Endothelial cell of umbilical vein (primary cell): ENCODE measurements around the gene CHD5. TPM values are rescaled to one million over a fixed set of nuclear protein-coding genes. Genes with fewer than 3 reads are reported as not detected.

Source experiments
- BruUV-seq: library from RNA; stranded (reverse); fragments of 400-500 nt; replicated peaks from 2 replicates; lab custom pipeline; 2021; lab: Mats Ljungman, UMichigan
- CTCF ChIA-PET: fragments of 300-600, 350-600 bp; sonication (Branson Sonifier 250); formaldehyde crosslinking; loops from one replicate; lab custom pipeline; 2021; ENCODE audit warnings: antibody characterized with exemption, inconsistent platforms; lab: Charles Lee
- POLR2A ChIA-PET: fragments of 300-600, 350-600 bp; sonication (Branson Sonifier 250); formaldehyde crosslinking; loops from one replicate; lab custom pipeline; 2021; ENCODE audit warnings: antibody characterized with exemption, inconsistent platforms; lab: Charles Lee
- DNase-seq: peaks from one replicate; pipeline ENCODE4 v3.0.0-alpha.2; 2011; ENCODE audit warnings: low read depth, low spot score
- FAIRE-seq: peaks from 2 replicates; lab custom pipeline; 2011; peaks lifted over from hg19 to GRCh38; lab: Jason Lieb, UNC
- H2AFZ ChIP-seq: 2 replicates; pipeline ENCODE4 v1.6.0; 2012; ENCODE audit warnings: low read depth, low read length, control low read depth, inconsistent platforms
- H3K27ac ChIP-seq: 2 replicates; pipeline ENCODE4 v1.5.1; 2011; ENCODE audit warnings: low read depth, mild to moderate bottlenecking, control low read depth, low read length, moderate library complexity; ENCODE audit not compliant: insufficient read depth
- H3K27me3 ChIP-seq, 2 experiments: 2 replicates each; pipeline versions ENCODE4 v1.6.0 to v1.6.1; 2011; ENCODE audit warnings: low read length in 2 of 2, mixed read lengths in 1 of 2; ENCODE audit not compliant: control insufficient read depth in 2 of 2, insufficient read depth in 2 of 2
- H3K36me3 ChIP-seq, 2 experiments: 2 replicates in 1 of 2; 3 replicates in 1 of 2; pipeline ENCODE4 v1.5.1; 2011; ENCODE audit warnings: low read length in 2 of 2, mild to moderate bottlenecking in 1 of 2, moderate library complexity in 1 of 2; ENCODE audit not compliant: control insufficient read depth in 2 of 2, insufficient read depth in 2 of 2; ENCODE audit errors: extremely low read depth in 1 of 2
- H3K4me1 ChIP-seq: 3 replicates; pipeline ENCODE4 v1.5.1; 2011; ENCODE audit warnings: mild to moderate bottlenecking, low read length; ENCODE audit not compliant: control insufficient read depth, insufficient read depth; ENCODE audit errors: extremely low read depth
- H3K4me2 ChIP-seq: 2 replicates; pipeline ENCODE4 v1.6.1; 2011; ENCODE audit warnings: low read length, control low read depth, mixed read lengths; ENCODE audit not compliant: insufficient read depth
- H3K4me3 ChIP-seq, 3 experiments: fragments of 200-600 bp in 1 of 3; sonication (generic), shearing (Covaris generic) in 1 of 3; replicated peaks in 1 of 3; 2 replicates each; pipeline ENCODE4 v1.5.1; 2011 to 2016; ENCODE audit warnings: control low read depth in 3 of 3, low read length in 3 of 3, mild to moderate bottlenecking in 2 of 3, inconsistent platforms in 1 of 3, low read depth in 1 of 3, moderate library complexity in 1 of 3; ENCODE audit not compliant: insufficient read depth in 1 of 3
- H3K79me2 ChIP-seq: 2 replicates; pipeline ENCODE4 v1.6.0; 2012; ENCODE audit warnings: low read length, inconsistent platforms; ENCODE audit not compliant: control insufficient read depth, insufficient read depth
- H3K9ac ChIP-seq: replicated peaks from 2 replicates; pipeline ENCODE3; 2011; ENCODE audit warnings: low read length, control low read depth; ENCODE audit not compliant: insufficient read depth; ENCODE audit errors: extremely low read depth
- H3K9me1 ChIP-seq: replicated peaks from 3 replicates; pipeline ENCODE4 v1.6.0; 2011; ENCODE audit warnings: mild to moderate bottlenecking, low read length; ENCODE audit not compliant: control insufficient read depth, insufficient read depth; ENCODE audit errors: extremely low read depth
- H3K9me3 ChIP-seq: replicated peaks from 2 replicates; pipeline ENCODE4 v1.5.1; 2012; ENCODE audit warnings: low read length, inconsistent platforms; ENCODE audit not compliant: control insufficient read depth, insufficient read depth
- H4K20me1 ChIP-seq: replicated peaks from 2 replicates; pipeline ENCODE3; 2011; ENCODE audit warnings: mild to moderate bottlenecking, low read length; ENCODE audit not compliant: control insufficient read depth, insufficient read depth; ENCODE audit errors: extremely low read depth
- EZH2 ChIP-seq: IDR thresholded peaks from 2 replicates; pipeline ENCODE4 v1.6.1; 2012; ENCODE audit warnings: borderline replicate concordance, low read depth, mild to moderate bottlenecking, moderate library complexity, low read length, inconsistent platforms; ENCODE audit not compliant: severe bottlenecking
- GATA2 ChIP-seq: IDR thresholded peaks from 2 replicates; pipeline ENCODE4 v1.7.0; 2011; ENCODE audit warnings: low read depth, mild to moderate bottlenecking, moderate library complexity, mixed read lengths, low read length; ENCODE audit not compliant: insufficient read length, insufficient read depth
- MYC ChIP-seq: IDR thresholded peaks from one replicate; pipeline ENCODE4 v1.6.1; 2011; ENCODE audit warnings: mild to moderate bottlenecking, low read depth, low read length
- POLR2A ChIP-seq: IDR thresholded peaks from 2 replicates; pipeline ENCODE4 v1.6.1; 2012; ENCODE audit warnings: low read depth, mild to moderate bottlenecking, control low read depth, low read length
- POLR2AphosphoS5 ChIP-seq: IDR thresholded peaks from 2 replicates; pipeline ENCODE4 v1.6.1; 2012; ENCODE audit warnings: low read depth, mild to moderate bottlenecking, control low read depth, low read length, moderate library complexity; ENCODE audit not compliant: insufficient read depth
- dilution Hi-C: fragments of 300-500 bp; cut with MboI; formaldehyde crosslinking; loops from one replicate; pipeline ENCODE4 v1.15.0; 2019; ENCODE audit warnings: low sequenced_read_pairs; ENCODE audit not compliant: extremely low pct_ligation_motif_present
- intact Hi-C: fragments of 100-400 bp; cut with micrococcal nuclease; formaldehyde crosslinking; loops from one replicate; pipeline ENCODE4 v1.10.0; 2022
- polyA plus RNA-seq, 4 experiments: library from polyadenylated mRNA; depleted of rRNA in 3 of 4; stranded (reverse) in 3 of 4; unstranded in 1 of 4; fragments of >200 nt; gene quantifications; 2 replicates each; pipeline versions ENCODE4 v1.2.1 to v1.2.3, GENCODE V29; 2011 to 2012; ENCODE audit warnings: missing spikeins in 1 of 4
- total RNA-seq: library from RNA; stranded (reverse); gene quantifications from 2 replicates; pipeline ENCODE4 v1.2.3, GENCODE V29; 2021
- TF ChIP-seq, protein P1 (sequence below): IDR thresholded peaks from 2 replicates; pipeline ENCODE4 v1.6.1; 2011; ENCODE audit not compliant: insufficient read depth, insufficient read length

Gene CHD5
- total and polyA plus RNA-seq, 2 donors (not counting 3 experiments of a cell fraction or from before 2014, with no cell fraction given), result 0.04 to 0.11 TPM

DNA sequence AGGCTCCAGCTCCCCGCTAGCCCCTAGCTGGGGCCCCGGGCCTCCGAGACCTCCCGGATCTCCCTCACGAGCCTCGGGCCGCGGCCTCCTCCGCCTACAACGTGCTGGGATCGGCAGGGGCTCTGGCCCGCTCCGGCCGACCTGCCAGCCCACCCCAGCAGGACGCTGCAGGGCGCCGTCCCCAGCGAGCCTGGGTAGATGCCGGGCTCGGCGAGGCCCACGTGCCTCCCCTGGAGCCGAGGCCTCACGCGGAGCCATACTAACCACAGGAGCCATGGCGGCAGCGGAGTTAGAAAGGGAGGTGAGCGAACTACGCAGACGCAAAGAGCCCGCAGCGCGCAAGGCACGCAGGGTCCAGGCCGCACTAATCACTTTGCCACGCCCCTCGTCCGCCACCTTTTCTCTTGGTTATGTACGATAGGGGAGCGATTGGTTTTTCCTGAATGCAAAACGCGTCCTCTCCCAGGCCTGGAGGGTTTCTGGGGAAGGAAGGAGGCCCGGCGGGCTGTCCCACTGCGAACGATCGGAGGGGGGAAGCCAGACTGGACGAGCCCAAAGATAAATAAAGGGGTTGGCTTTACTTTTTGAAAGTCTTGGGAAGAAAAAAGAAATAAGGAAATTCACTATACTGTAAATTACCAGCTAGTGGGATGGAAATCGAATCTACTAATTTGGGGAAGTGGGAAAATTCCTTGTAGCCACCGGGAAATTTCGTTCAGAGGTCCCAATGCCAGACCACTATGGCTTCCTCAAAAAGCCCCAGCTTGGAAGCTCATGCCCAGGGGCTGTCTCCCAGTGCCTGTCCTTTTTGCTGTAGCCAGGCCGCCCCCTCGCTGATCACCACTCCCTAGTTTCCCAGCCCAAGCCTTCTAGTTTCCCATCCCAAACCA lies 19.4 kb upstream of the CHD5 start, which contains the start of gene RPL22:
Gene RPL22, minus strand, starts transcription at position 298 of the 890 bp plus-strand sequence. Its CDS starts 22 bp downstream, at position 276.
- H3K4me3 ChIP-seq, result peak within 1 kb of the TSS; percentile 78 to 90 (median 82)
- dilution Hi-C loops, result no loop called here
- POLR2A ChIA-PET, result interaction anchor here (0.6 kb wide), 1 partner anchor 574 kb away, joined by 9 read pairs; no protein-coding TSS in a partner anchor

More for the DNA sequence above, 19.4 kb upstream of the CHD5 start, which contains the start of gene RPL22:
- Histone ChIP-seq H3K9me3 (no peaks in the 10 kb centered on the region), H3K27me3 (no peaks in the 10 kb centered on the region), H3K9me1 (no peaks in the 10 kb centered on the region), H3K4me1 (peaks cover 17% of the 10 kb centered on the region), H3K4me2 (peak within 1 kb of the TSS; percentile 94), H4K20me1 (no peaks in the 10 kb centered on the region), H2AFZ (peak within 1 kb of the TSS; percentile 92), H3K27ac (peak within 1 kb of the TSS; percentile 66), H3K79me2 (peaks cover 41% of the 10 kb centered on the region), H3K9ac (peak within 1 kb of the TSS; percentile 96), H3K36me3 (peaks cover 3 to 6% of the 10 kb centered on the region in 2 experiments)
- intact Hi-C loops, result loop anchor here (1.0 to 2.0 kb wide), 4 partner anchors 19 to 207 kb away; partner anchors contain the start of genes CHD5 and NPHP4
- TSS peak; percentile 60 for BruUV-seq
- peak; percentile 98 for FAIRE-seq
- CTCF ChIA-PET, result interaction anchor here (1.2 to 2.0 kb wide), 6 partner anchors 8 to 91 kb away, joined by 3 to 7 read pairs (median 6); partner anchors contain the start of gene ICMT
- DNase-seq, result peak; percentile 98
- TF ChIP-seq POLR2A (peak; percentile 85), POLR2AphosphoS5 (peak; percentile 84), EZH2 (no peak), GATA2 (no peak), MYC (peak; percentile 56)
- TF ChIP-seq, protein P1, sequence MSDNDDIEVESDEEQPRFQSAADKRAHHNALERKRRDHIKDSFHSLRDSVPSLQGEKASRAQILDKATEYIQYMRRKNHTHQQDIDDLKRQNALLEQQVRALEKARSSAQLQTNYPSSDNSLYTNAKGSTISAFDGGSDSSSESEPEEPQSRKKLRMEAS, result peak; percentile 77
